ENCODE results near the gene DHX29. TPM values are rescaled to one million over a fixed set of nuclear protein-coding genes. Genes with fewer than 3 reads are reported as not detected.

DHX29 gene
- total RNA-seq, 1 experiment from 2014 or later = 27.6 TPM

- TF ChIP-seq CTCF (IDR thresholded peaks at IDR 0.05; ENCODE audit: insufficient read depth in 1 of 2, low read depth in 1 of 2, low read length in 1 of 2, severe bottlenecking in 1 of 2, unreplicated experiment in 1 of 2) = no peak
- intact Hi-C loops (cut with micrococcal nuclease; ENCODE audit: unreplicated experiment) = loop anchor here (1.0 to 10.0 kb wide), 2 partner anchors 366 to 609 kb away; no protein-coding TSS in a partner anchor
- Histone ChIP-seq H3K9me3 (no peaks in the 10 kb centered on the region), H3K27me3 (replicated peaks; ENCODE audit: control insufficient read depth, insufficient read depth, low read length) (no peaks in the 10 kb centered on the region), H3K4me3 (ENCODE audit: low read depth, low read length) (no peak overlapping the region), H3K36me3 (ENCODE audit: control insufficient read depth, insufficient read depth, low read length) (no peaks in the 10 kb centered on the region; the same call in 1 of the 2 replicates), H3K4me1 (no peaks in the 10 kb centered on the region)
- Mint-ChIP-seq H3K27me3 (ENCODE audit: insufficient read depth, unreplicated experiment) (no peaks in the 10 kb centered on the region), H3K4me3 (ENCODE audit: unreplicated experiment) (no peak overlapping the region), H3K4me1 (ENCODE audit: low read depth, unreplicated experiment) (no peaks in the 10 kb centered on the region), H3K27ac (ENCODE audit: unreplicated experiment) (no peak overlapping the region), H3K36me3 (ENCODE audit: insufficient read depth, unreplicated experiment) (peaks cover 40% of the 10 kb centered on the region), H3K9me3 (ENCODE audit: unreplicated experiment) (no peaks in the 10 kb centered on the region)
- no peak for DNase-seq
- ChIA-PET CTCF (no interaction called here), POLR2A (no interaction called here)
- BruUV-seq (replicated peaks) = no TSS peak
Observed at GRCh38 chr5:55325621-55326020, 18.1 kb upstream of the DHX29 start.

GRCh38 chr5:55324815-55325418 is 17.4 kb upstream of the DHX29 start:
- TF ChIP-seq CTCF (IDR thresholded peaks at IDR 0.05; ENCODE audit: insufficient read depth in 1 of 2, low read depth in 1 of 2, low read length in 1 of 2, severe bottlenecking in 1 of 2, unreplicated experiment in 1 of 2) = peak; percentile 40 to 54
- no peaks in the 10 kb centered on the region for H3K27me3 Mint-ChIP-seq (ENCODE audit: insufficient read depth, unreplicated experiment)
- Histone ChIP-seq H3K9me3 (no peaks in the 10 kb centered on the region), H3K27me3 (replicated peaks; ENCODE audit: control insufficient read depth, insufficient read depth, low read length) (no peaks in the 10 kb centered on the region), H3K36me3 (ENCODE audit: control insufficient read depth, insufficient read depth, low read length) (no peaks in the 10 kb centered on the region; the same call in 1 of the 2 replicates), H3K4me1 (no peaks in the 10 kb centered on the region), H3K4me3 (ENCODE audit: low read depth, low read length) (no peak overlapping the region)
- BruUV-seq (replicated peaks) = no TSS peak
- intact Hi-C loops (cut with micrococcal nuclease; ENCODE audit: unreplicated experiment) = loop anchor here (1.0 to 10.0 kb wide), 4 partner anchors 138 to 610 kb away; no protein-coding TSS in a partner anchor
- peaks cover 33% of the 10 kb centered on the region for H3K36me3 Mint-ChIP-seq (ENCODE audit: insufficient read depth, unreplicated experiment)
- H3K4me3 Mint-ChIP-seq (ENCODE audit: unreplicated experiment) = no peak overlapping the region
- DNase-seq = peak in 1 of 2 experiments; percentile 32
- H3K4me1 Mint-ChIP-seq (ENCODE audit: low read depth, unreplicated experiment) = no peaks in the 10 kb centered on the region
- H3K9me3 Mint-ChIP-seq (ENCODE audit: unreplicated experiment) = no peaks in the 10 kb centered on the region
- ChIA-PET CTCF (interaction anchor here (0.6 to 1.0 kb wide), 3 partner anchors 30 to 367 kb away, joined by 3 to 4 read pairs (median 4); no protein-coding TSS in a partner anchor), POLR2A (no interaction called here)
- H3K27ac Mint-ChIP-seq (ENCODE audit: unreplicated experiment) = no peak overlapping the region

- BruUV-seq (replicated peaks) = no TSS peak
- Mint-ChIP-seq H3K27ac (ENCODE audit: unreplicated experiment) (no peak overlapping the region), H3K36me3 (ENCODE audit: insufficient read depth, unreplicated experiment) (peaks cover 24% of the 10 kb centered on the region), H3K4me3 (ENCODE audit: unreplicated experiment) (no peak overlapping the region), H3K4me1 (ENCODE audit: low read depth, unreplicated experiment) (no peaks in the 10 kb centered on the region), H3K9me3 (ENCODE audit: unreplicated experiment) (no peaks in the 10 kb centered on the region), H3K27me3 (ENCODE audit: insufficient read depth, unreplicated experiment) (no peaks in the 10 kb centered on the region)
- H3K4me3 ChIP-seq (ENCODE audit: low read depth, low read length) = no peak overlapping the region
- no peak for DNase-seq
- CTCF ChIA-PET = interaction anchor here (0.6 kb wide), 1 partner anchor 31 kb away, joined by 4 read pairs; no protein-coding TSS in a partner anchor
- POLR2A ChIA-PET = no interaction called here
- no peaks in the 10 kb centered on the region for H3K27me3 ChIP-seq (replicated peaks; ENCODE audit: control insufficient read depth, insufficient read depth, low read length)
- H3K4me1 ChIP-seq = no peaks in the 10 kb centered on the region
- intact Hi-C loops (cut with micrococcal nuclease; ENCODE audit: unreplicated experiment) = loop anchor here (1.0 to 10.0 kb wide), 3 partner anchors 137 to 611 kb away; no protein-coding TSS in a partner anchor
- TF ChIP-seq CTCF (IDR thresholded peaks at IDR 0.05; ENCODE audit: insufficient read depth in 1 of 2, low read depth in 1 of 2, low read length in 1 of 2, severe bottlenecking in 1 of 2, unreplicated experiment in 1 of 2) = no peak
- no peaks in the 10 kb centered on the region for H3K9me3 ChIP-seq
- no peaks in the 10 kb centered on the region; the same call in 1 of the 2 replicates for H3K36me3 ChIP-seq (ENCODE audit: control insufficient read depth, insufficient read depth, low read length)
Observed at GRCh38 chr5:55324006-55324405, 16.5 kb upstream of the DHX29 start.
